K562 (cell line): ENCODE data around the gene MED13L. TPM values are rescaled to one million over a fixed set of nuclear protein-coding genes. Genes with fewer than 3 reads are reported as not detected.
A peak's percentile ranks its signal among the peaks of the same experiment; 100 is the strongest.

Experiments used
- ATAC-seq: fragments of 200-7000 bp; cut with Tn5 transposase; 3 replicates; pipeline ENCODE4 v1.9.1; 2020; ENCODE audit warnings: moderate library complexity
- BruUV-seq: library from RNA; stranded (reverse); fragments of 400-500 nt; replicated peaks from 2 replicates; lab custom pipeline; 2021; lab: Mats Ljungman, UMichigan
- CTCF ChIA-PET: fragments of 300-600 bp; formaldehyde crosslinking; extraction: SDS; loops from one replicate; lab custom pipeline; 2021; ENCODE audit warnings: low intra/inter-chr PET ratio; lab: Yijun Ruan, JAX
- POLR2A ChIA-PET: fragments of 300-600, 350-650 bp; sonication (Branson Sonifier 250); formaldehyde crosslinking; extraction: SDS; loops from one replicate; lab custom pipeline; 2021; ENCODE audit warnings: antibody characterized with exemption, inconsistent platforms; lab: Yijun Ruan, JAX
- DNase-seq, 4 experiments: peaks; one replicate each; pipeline versions ENCODE4 v3.0.0 to v3.0.0-alpha.2; 2011 to 2018; ENCODE audit warnings: low spot score in 3 of 4, mixed read lengths in 3 of 4; ENCODE audit errors: extremely low read depth in 1 of 4
- FAIRE-seq: peaks from 2 replicates; lab custom pipeline; 2011; peaks lifted over from hg19 to GRCh38; lab: Jason Lieb, UNC
- H2AFZ ChIP-seq: 2 replicates; pipeline ENCODE4 v1.6.0; 2011; ENCODE audit warnings: low read depth, low read length, control low read depth, inconsistent platforms
- H3K27ac ChIP-seq: fragments of 200-600 bp; 3 replicates; pipeline ENCODE4 v1.8.0; 2011; ENCODE audit warnings: low read depth, mild to moderate bottlenecking, control low read depth, inconsistent platforms, low read length, moderate library complexity, mixed read lengths; ENCODE audit errors: extremely low read depth
- H3K27me3 ChIP-seq, 2 experiments: fragments of 300-600 bp in 1 of 2; 2 replicates in 1 of 2; 3 replicates in 1 of 2; pipeline versions ENCODE4 v1.6.0 to v1.8.0; 2011; ENCODE audit warnings: inconsistent platforms in 2 of 2, low read length in 2 of 2, mild to moderate bottlenecking in 1 of 2, mixed read lengths in 1 of 2, moderate library complexity in 1 of 2; ENCODE audit not compliant: control insufficient read depth in 2 of 2, insufficient read depth in 2 of 2
- H3K36me3 ChIP-seq: fragments of 300-600 bp; 3 replicates; pipeline ENCODE4 v1.8.0; 2011; ENCODE audit warnings: mild to moderate bottlenecking, low read length, inconsistent platforms; ENCODE audit not compliant: control insufficient read depth, insufficient read depth
- H3K4me1 ChIP-seq, 2 experiments: fragments of 200-600 bp in 1 of 2; replicated peaks in 1 of 2; 2 replicates in 1 of 2; 3 replicates in 1 of 2; pipeline versions ENCODE4 v1.5.1 to v1.8.0; 2011; ENCODE audit warnings: inconsistent platforms in 2 of 2, low read length in 2 of 2, mild to moderate bottlenecking in 1 of 2, mixed read lengths in 1 of 2, moderate library complexity in 1 of 2; ENCODE audit not compliant: control insufficient read depth in 2 of 2, insufficient read depth in 2 of 2
- H3K4me2 ChIP-seq: 2 replicates; pipeline ENCODE4 v1.6.1; 2011; ENCODE audit warnings: low read length, control low read depth, inconsistent platforms, mixed read lengths; ENCODE audit not compliant: insufficient read depth
- H3K4me3 ChIP-seq: fragments of 200-600 bp; sonication (generic), shearing (Covaris generic); 2 replicates; pipeline ENCODE4 v1.5.1; 2016; ENCODE audit warnings: control low read depth, inconsistent platforms
- H3K79me2 ChIP-seq: fragments of 200-600 bp; 3 replicates; pipeline ENCODE4 v1.8.0; 2011; ENCODE audit warnings: low read length, inconsistent platforms; ENCODE audit not compliant: control insufficient read depth, insufficient read depth
- H3K9ac ChIP-seq, 2 experiments: 2 replicates each; pipeline versions ENCODE4 v1.6.0 to v1.6.1; 2011; ENCODE audit warnings: low read depth in 2 of 2, low read length in 2 of 2, control low read depth in 1 of 2, inconsistent platforms in 1 of 2, mild to moderate bottlenecking in 1 of 2, mixed read lengths in 1 of 2; ENCODE audit not compliant: insufficient read depth in 1 of 2
- H3K9me1 ChIP-seq: one replicate; pipeline ENCODE4 v1.6.0; 2011; ENCODE audit warnings: inconsistent platforms, mild to moderate bottlenecking, low read length, moderate library complexity; ENCODE audit not compliant: control insufficient read depth, insufficient read depth
- H3K9me3 ChIP-seq: replicated peaks from 2 replicates; pipeline ENCODE4 v1.5.1; 2011; ENCODE audit warnings: low read depth, low read length, inconsistent platforms; ENCODE audit not compliant: control insufficient read depth, insufficient read depth
- H4K20me1 ChIP-seq: replicated peaks from 2 replicates; pipeline ENCODE4 v1.6.1; 2011; ENCODE audit warnings: low read length, inconsistent platforms, mixed read lengths; ENCODE audit not compliant: control insufficient read depth, insufficient read depth
- C11orf30 ChIP-seq: fragments of 450-650 bp; IDR thresholded peaks from 2 replicates; pipeline ENCODE4 v1.6.1; 2016; ENCODE audit warnings: low read depth, mild to moderate bottlenecking
- EWSR1 ChIP-seq: fragments of 450-650 bp; IDR thresholded peaks from 2 replicates; pipeline ENCODE4 v1.6.1; 2018; ENCODE audit warnings: borderline replicate concordance, mild to moderate bottlenecking, low read depth, moderate library complexity; ENCODE audit not compliant: partially characterized antibody
- FUS ChIP-seq: fragments of 200-400 bp; formaldehyde crosslinking; optimal IDR thresholded peaks from 2 replicates; pipeline ENCODE3; 2017; ENCODE audit warnings: low read depth, low read length
- GTF2F1 ChIP-seq: IDR thresholded peaks from 2 replicates; pipeline ENCODE4 v1.6.1; 2011; ENCODE audit warnings: low read depth, low read length, improper control_type of control experiment
- POLR2B ChIP-seq: fragments of 450-650 bp; IDR thresholded peaks from 2 replicates; pipeline ENCODE4 v1.6.1; 2018; ENCODE audit warnings: low read depth; ENCODE audit not compliant: partially characterized antibody
- RBM34 ChIP-seq: fragments of 200-400 bp; formaldehyde crosslinking; IDR thresholded peaks from 2 replicates; pipeline ENCODE4 v1.6.1; 2018; ENCODE audit warnings: low read length, borderline replicate concordance; ENCODE audit not compliant: insufficient read depth
- RCOR1 ChIP-seq, 2 experiments: IDR thresholded peaks; 2 replicates each; pipeline ENCODE4 v1.6.1; 2012; ENCODE audit warnings: low read depth in 2 of 2, low read length in 2 of 2, borderline replicate concordance in 1 of 2, improper control_type of control experiment in 1 of 2
- SMARCE1 ChIP-seq: fragments of 450-650 bp; IDR thresholded peaks from 2 replicates; pipeline ENCODE4 v1.7.1; 2016; ENCODE audit warnings: mild to moderate bottlenecking
- SMC3 ChIP-seq: conservative IDR thresholded peaks from 2 replicates; pipeline ENCODE4 v1.6.1; 2011; ENCODE audit warnings: low read depth, low read length, improper control_type of control experiment; ENCODE audit not compliant: insufficient read depth
- STAT5A ChIP-seq: IDR thresholded peaks from 2 replicates; pipeline ENCODE4 v1.6.1; 2012; ENCODE audit warnings: low read length, inconsistent platforms, borderline replicate concordance
- ZKSCAN8 ChIP-seq: fragments of 200-800 bp; sonication (Bioruptor generic); IDR thresholded peaks from 2 replicates; pipeline ENCODE4 v1.6.1; 2016; ENCODE audit warnings: missing genetic modification characterization, missing compliant biosample characterization
- ZNF274 ChIP-seq: IDR thresholded peaks from 2 replicates; pipeline ENCODE4 v1.6.1; 2011; ENCODE audit warnings: low read depth, mild to moderate bottlenecking, low read length, moderate library complexity, borderline replicate concordance
- ZNF431 ChIP-seq: sonication (generic); formaldehyde crosslinking; IDR thresholded peaks from 2 replicates; pipeline ENCODE4 v1.8.0; 2022; ENCODE audit warnings: mild to moderate bottlenecking, missing genetic modification reagents
- ZNF436 ChIP-seq: fragments of 250-450, 450-650 bp; sonication (Bioruptor Pico); formaldehyde crosslinking; IDR thresholded peaks from 2 replicates; pipeline ENCODE4 v1.7.0; 2020; ENCODE audit warnings: mild to moderate bottlenecking
- ZNF444 ChIP-seq: fragments of 250-450 bp; sonication (Bioruptor Pico); IDR thresholded peaks from 2 replicates; pipeline ENCODE4 v1.4.0; 2020; ENCODE audit warnings: mild to moderate bottlenecking, moderate library complexity
- ZNF707 ChIP-seq: fragments of 250-450 bp; sonication (Bioruptor Pico); conservative IDR thresholded peaks from 2 replicates; pipeline ENCODE4 v1.8.0; 2022; ENCODE audit warnings: inconsistent platforms, mild to moderate bottlenecking, moderate library complexity
- ZNF77 ChIP-seq: fragments of 250-450 bp; sonication (Bioruptor Pico); IDR thresholded peaks from 2 replicates; pipeline ENCODE4 v1.5.0; 2020
- ZNF830 ChIP-seq: fragments of 250-450 bp; sonication (Bioruptor Pico); IDR thresholded peaks from 2 replicates; pipeline ENCODE4 v1.5.0; 2021; ENCODE audit warnings: mild to moderate bottlenecking
- ZSCAN29 ChIP-seq: fragments of 450-650 bp; IDR thresholded peaks from 2 replicates; pipeline ENCODE4 v1.6.1; 2017
- WGBS: fragments of 100-300 bp; shearing (Covaris generic); methylation state at CpG from one replicate; pipeline ENCODE4 v1.1.6; 2016; ENCODE audit warnings: low coverage, mixed read lengths; ENCODE audit not compliant: insufficient coverage; ENCODE audit errors: missing lambda C conversion rate; 5-methylcytosine and 5-hydroxymethylcytosine counted together
- in situ Hi-C: fragments of 300-500 bp; cut with MboI; formaldehyde crosslinking; loops from 4 replicates; pipeline ENCODE4 v1.15.0; 2018; ENCODE audit warnings: inconsistent platforms, mixed read lengths
- intact Hi-C: fragments of 100-400 bp; cut with micrococcal nuclease; formaldehyde crosslinking; loops from 2 replicates; pipeline ENCODE4 v1.14.2; 2022
- polyA plus RNA-seq, 8 experiments: library from polyadenylated mRNA; depleted of rRNA in 4 of 8; stranded (reverse) in 5 of 8; unstranded in 3 of 8; fragments of >200 nt; fragmentation: Nextera tagmentation in 2 of 8; fragmentation: Illumina TruSeq in 1 of 8; extraction: Ambion mirVana in 2 of 8; extraction: Trizol in 1 of 8; gene quantifications; 2 replicates each; pipeline versions ENCODE4 v1.2.1 to v1.2.3, GENCODE V29; 2011 to 2014; ENCODE audit warnings: inconsistent platforms in 1 of 8, missing spikeins in 1 of 8
- total RNA-seq, 7 experiments: library from RNA; depleted of rRNA in 6 of 7; stranded (reverse); fragments of >200 nt in 6 of 7; fragmentation: Illumina TruSeq in 2 of 7; extraction: Trizol in 2 of 7; gene quantifications; 2 replicates each; pipeline versions ENCODE4 v1.2.1 to v1.2.3, GENCODE V29; 2011 to 2021; ENCODE audit warnings: low replicate concordance in 1 of 7
- TF ChIP-seq, protein P1 (sequence below): sonication (generic); formaldehyde crosslinking; IDR thresholded peaks from 2 replicates; pipeline ENCODE4 v1.5.0; 2020; ENCODE audit warnings: missing genetic modification reagents
- TF ChIP-seq, protein P2 (sequence below), 3 experiments: IDR thresholded peaks in 2 of 3; conservative IDR thresholded peaks in 1 of 3; 2 replicates each; pipeline ENCODE4 v1.5.1; 2011 to 2012; ENCODE audit warnings: low read length in 3 of 3, mild to moderate bottlenecking in 3 of 3, control low read depth in 2 of 3, improper control_type of control experiment in 1 of 3, inconsistent platforms in 1 of 3, low read depth in 1 of 3, mixed read lengths in 1 of 3, moderate library complexity in 1 of 3; ENCODE audit not compliant: insufficient read depth in 2 of 3

The MED13L gene
- total and polyA plus RNA-seq, 9 of the 15 experiments (the other 6 are each of a cell fraction or from before 2014, with no cell fraction given), result 13.4 to 90.3 (median 36.9) TPM

GRCh38 chr12:115946867-115947695 lies 330.4 kb downstream of the MED13L start:
- DNase-seq (peak; percentile 34 to 56 (median 48)), ATAC-seq (peak; percentile 38; the same call in 2 of the 3 replicates), FAIRE-seq (peak; percentile 79)
- Histone ChIP-seq H3K79me2 (no peaks in the 10 kb centered on the region), H3K27me3 (no peaks in the 10 kb centered on the region), H3K4me1 (no peaks in the 10 kb centered on the region; a peak in 1 of 5 replicates), H3K9ac (no peak overlapping the region), H4K20me1 (no peaks in the 10 kb centered on the region), H3K4me2 (no peak overlapping the region), H3K9me1 (no peaks in the 10 kb centered on the region), H3K4me3 (no peak overlapping the region), H3K9me3 (no peaks in the 10 kb centered on the region), H3K36me3 (no peaks in the 10 kb centered on the region), H3K27ac (no peak overlapping the region), H2AFZ (no peak overlapping the region)
- ChIA-PET POLR2A (interaction anchor here (0.7 kb wide), 1 partner anchor 666 kb away, joined by 3 read pairs; no protein-coding TSS in a partner anchor), CTCF (interaction anchor here (0.5 to 0.7 kb wide), 2 partner anchors 83 to 1438 kb away, joined by 3 read pairs; no protein-coding TSS in a partner anchor)
- in situ Hi-C loops, result loop anchor here (25.0 kb wide), 1 partner anchor 1960 kb away; no protein-coding TSS in a partner anchor
- intact Hi-C loops, result loop anchor here (1.0 to 10.0 kb wide), 3 partner anchors 24 to 1282 kb away; no protein-coding TSS in a partner anchor
- 10% methylated on average over 19 of the region's 19 CpGs for WGBS
- BruUV-seq, result no TSS peak
- TF ChIP-seq ZNF707 (no peak), ZNF436 (no peak), RBM34 (no peak), EWSR1 (no peak), ZNF431 (CRISPR knock-in tag) (no peak), GTF2F1 (no peak), ZNF77 (CRISPR knock-in tag) (no peak), ZKSCAN8 (no peak), ZSCAN29 (no peak), ZNF830 (CRISPR knock-in tag) (no peak), SMC3 (0 out of 2 replicates have a peak, but pooled peaks have one; percentile 44), ZNF274 (no peak), RCOR1 (IDR thresholded peaks at IDR 0.05; ENCODE audit: borderline replicate concordance in 1 of 2, low read depth in 2 of 2, low read length in 2 of 2) (no peak), POLR2B (no peak), STAT5A (0 out of 2 replicates have a peak, but pooled peaks have one; percentile 11), ZNF444 (no peak), SMARCE1 (no peak), FUS (no peak), C11orf30 (no peak)
- TF ChIP-seq, protein P1, sequence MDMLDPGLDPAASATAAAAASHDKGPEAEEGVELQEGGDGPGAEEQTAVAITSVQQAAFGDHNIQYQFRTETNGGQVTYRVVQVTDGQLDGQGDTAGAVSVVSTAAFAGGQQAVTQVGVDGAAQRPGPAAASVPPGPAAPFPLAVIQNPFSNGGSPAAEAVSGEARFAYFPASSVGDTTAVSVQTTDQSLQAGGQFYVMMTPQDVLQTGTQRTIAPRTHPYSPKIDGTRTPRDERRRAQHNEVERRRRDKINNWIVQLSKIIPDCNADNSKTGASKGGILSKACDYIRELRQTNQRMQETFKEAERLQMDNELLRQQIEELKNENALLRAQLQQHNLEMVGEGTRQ (CRISPR knock-in tag), result no peak
- TF ChIP-seq, protein P2, sequence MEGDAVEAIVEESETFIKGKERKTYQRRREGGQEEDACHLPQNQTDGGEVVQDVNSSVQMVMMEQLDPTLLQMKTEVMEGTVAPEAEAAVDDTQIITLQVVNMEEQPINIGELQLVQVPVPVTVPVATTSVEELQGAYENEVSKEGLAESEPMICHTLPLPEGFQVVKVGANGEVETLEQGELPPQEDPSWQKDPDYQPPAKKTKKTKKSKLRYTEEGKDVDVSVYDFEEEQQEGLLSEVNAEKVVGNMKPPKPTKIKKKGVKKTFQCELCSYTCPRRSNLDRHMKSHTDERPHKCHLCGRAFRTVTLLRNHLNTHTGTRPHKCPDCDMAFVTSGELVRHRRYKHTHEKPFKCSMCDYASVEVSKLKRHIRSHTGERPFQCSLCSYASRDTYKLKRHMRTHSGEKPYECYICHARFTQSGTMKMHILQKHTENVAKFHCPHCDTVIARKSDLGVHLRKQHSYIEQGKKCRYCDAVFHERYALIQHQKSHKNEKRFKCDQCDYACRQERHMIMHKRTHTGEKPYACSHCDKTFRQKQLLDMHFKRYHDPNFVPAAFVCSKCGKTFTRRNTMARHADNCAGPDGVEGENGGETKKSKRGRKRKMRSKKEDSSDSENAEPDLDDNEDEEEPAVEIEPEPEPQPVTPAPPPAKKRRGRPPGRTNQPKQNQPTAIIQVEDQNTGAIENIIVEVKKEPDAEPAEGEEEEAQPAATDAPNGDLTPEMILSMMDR (IDR thresholded peaks at IDR 0.05 in 2 of 3, conservative IDR thresholded peaks at IDR 0.05 in 1 of 3; ENCODE audit: insufficient read depth in 2 of 3, low read depth in 1 of 3, low read length in 3 of 3), result peak; percentile 63 to 84 (median 76)
